ENCODE data around the gene PPARG. TPM values are rescaled to one million over a fixed set of nuclear protein-coding genes. Genes with fewer than 3 reads are reported as not detected.

Gene PPARG
- total and polyA plus RNA-seq, 2 experiments from 2014 or later = 0.15 to 0.42 TPM

- TF ChIP-seq, protein P1, sequence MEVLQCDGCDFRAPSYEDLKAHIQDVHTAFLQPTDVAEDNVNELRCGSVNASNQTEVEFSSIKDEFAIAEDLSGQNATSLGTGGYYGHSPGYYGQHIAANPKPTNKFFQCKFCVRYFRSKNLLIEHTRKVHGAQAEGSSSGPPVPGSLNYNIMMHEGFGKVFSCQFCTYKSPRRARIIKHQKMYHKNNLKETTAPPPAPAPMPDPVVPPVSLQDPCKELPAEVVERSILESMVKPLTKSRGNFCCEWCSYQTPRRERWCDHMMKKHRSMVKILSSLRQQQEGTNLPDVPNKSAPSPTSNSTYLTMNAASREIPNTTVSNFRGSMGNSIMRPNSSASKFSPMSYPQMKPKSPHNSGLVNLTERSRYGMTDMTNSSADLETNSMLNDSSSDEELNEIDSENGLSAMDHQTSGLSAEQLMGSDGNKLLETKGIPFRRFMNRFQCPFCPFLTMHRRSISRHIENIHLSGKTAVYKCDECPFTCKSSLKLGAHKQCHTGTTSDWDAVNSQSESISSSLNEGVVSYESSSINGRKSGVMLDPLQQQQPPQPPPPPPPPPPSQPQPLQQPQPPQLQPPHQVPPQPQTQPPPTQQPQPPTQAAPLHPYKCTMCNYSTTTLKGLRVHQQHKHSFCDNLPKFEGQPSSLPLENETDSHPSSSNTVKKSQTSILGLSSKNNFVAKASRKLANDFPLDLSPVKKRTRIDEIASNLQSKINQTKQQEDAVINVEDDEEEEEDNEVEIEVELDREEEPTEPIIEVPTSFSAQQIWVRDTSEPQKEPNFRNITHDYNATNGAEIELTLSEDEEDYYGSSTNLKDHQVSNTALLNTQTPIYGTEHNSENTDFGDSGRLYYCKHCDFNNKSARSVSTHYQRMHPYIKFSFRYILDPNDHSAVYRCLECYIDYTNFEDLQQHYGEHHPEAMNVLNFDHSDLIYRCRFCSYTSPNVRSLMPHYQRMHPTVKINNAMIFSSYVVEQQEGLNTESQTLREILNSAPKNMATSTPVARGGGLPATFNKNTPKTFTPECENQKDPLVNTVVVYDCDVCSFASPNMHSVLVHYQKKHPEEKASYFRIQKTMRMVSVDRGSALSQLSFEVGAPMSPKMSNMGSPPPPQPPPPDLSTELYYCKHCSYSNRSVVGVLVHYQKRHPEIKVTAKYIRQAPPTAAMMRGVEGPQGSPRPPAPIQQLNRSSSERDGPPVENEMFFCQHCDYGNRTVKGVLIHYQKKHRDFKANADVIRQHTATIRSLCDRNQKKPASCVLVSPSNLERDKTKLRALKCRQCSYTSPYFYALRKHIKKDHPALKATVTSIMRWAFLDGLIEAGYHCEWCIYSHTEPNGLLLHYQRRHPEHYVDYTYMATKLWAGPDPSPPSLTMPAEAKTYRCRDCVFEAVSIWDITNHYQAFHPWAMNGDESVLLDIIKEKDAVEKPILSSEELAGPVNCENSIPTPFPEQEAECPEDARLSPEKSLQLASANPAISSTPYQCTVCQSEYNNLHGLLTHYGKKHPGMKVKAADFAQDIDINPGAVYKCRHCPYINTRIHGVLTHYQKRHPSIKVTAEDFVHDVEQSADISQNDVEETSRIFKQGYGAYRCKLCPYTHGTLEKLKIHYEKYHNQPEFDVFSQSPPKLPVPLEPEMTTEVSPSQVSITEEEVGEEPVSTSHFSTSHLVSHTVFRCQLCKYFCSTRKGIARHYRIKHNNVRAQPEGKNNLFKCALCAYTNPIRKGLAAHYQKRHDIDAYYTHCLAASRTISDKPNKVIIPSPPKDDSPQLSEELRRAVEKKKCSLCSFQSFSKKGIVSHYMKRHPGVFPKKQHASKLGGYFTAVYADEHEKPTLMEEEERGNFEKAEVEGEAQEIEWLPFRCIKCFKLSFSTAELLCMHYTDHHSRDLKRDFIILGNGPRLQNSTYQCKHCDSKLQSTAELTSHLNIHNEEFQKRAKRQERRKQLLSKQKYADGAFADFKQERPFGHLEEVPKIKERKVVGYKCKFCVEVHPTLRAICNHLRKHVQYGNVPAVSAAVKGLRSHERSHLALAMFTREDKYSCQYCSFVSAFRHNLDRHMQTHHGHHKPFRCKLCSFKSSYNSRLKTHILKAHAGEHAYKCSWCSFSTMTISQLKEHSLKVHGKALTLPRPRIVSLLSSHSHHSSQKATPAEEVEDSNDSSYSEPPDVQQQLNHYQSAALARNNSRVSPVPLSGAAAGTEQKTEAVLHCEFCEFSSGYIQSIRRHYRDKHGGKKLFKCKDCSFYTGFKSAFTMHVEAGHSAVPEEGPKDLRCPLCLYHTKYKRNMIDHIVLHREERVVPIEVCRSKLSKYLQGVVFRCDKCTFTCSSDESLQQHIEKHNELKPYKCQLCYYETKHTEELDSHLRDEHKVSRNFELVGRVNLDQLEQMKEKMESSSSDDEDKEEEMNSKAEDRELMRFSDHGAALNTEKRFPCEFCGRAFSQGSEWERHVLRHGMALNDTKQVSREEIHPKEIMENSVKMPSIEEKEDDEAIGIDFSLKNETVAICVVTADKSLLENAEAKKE (CRISPR knock-in tag; IDR thresholded peaks at IDR 0.05) = no peak
- TF ChIP-seq POLR2AphosphoS5 (IDR thresholded peaks at IDR 0.05; ENCODE audit: low read depth) (no peak), ZNF331 (CRISPR knock-in tag; IDR thresholded peaks at IDR 0.05; ENCODE audit: low read depth) (no peak), EZH2 (IDR thresholded peaks at IDR 0.05; ENCODE audit: low read depth, unreplicated experiment) (no peak)
- TF ChIP-seq, protein P2, sequence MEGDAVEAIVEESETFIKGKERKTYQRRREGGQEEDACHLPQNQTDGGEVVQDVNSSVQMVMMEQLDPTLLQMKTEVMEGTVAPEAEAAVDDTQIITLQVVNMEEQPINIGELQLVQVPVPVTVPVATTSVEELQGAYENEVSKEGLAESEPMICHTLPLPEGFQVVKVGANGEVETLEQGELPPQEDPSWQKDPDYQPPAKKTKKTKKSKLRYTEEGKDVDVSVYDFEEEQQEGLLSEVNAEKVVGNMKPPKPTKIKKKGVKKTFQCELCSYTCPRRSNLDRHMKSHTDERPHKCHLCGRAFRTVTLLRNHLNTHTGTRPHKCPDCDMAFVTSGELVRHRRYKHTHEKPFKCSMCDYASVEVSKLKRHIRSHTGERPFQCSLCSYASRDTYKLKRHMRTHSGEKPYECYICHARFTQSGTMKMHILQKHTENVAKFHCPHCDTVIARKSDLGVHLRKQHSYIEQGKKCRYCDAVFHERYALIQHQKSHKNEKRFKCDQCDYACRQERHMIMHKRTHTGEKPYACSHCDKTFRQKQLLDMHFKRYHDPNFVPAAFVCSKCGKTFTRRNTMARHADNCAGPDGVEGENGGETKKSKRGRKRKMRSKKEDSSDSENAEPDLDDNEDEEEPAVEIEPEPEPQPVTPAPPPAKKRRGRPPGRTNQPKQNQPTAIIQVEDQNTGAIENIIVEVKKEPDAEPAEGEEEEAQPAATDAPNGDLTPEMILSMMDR (conservative IDR thresholded peaks at IDR 0.05; ENCODE audit: low read depth in 2 of 2) = no peak
These were observed 18.3 kb downstream of the PPARG start (continued) for GRCh38 chr3:12307136-12307535.

DNA sequence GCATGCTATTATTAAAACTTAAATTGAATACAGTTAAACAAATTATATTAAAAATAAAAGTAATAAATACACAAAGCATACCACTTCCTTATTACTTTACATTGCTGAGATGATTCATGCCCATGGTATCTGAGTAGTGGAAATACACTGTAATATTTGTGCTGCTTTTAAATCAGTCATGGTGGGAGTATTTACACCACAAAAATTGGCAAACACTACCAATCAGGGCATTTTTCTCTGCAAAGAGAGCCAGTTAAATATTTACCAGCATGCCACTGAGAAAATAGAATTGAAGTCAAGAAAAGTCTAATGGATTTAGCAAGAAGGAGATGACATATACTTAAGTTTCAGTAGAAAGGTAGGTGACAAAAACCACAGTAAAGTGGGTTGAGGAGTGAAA is 19.6 kb downstream of the PPARG start:
- no peaks in the 10 kb centered on the region for H3K27me3 Mint-ChIP-seq (ENCODE audit: insufficient read depth, low read depth, poor library complexity)
- Histone ChIP-seq H3K4me1 (ENCODE audit: insufficient read depth) (no peaks in the 10 kb centered on the region), H3F3A (replicated peaks; ENCODE audit: low read depth) (no peaks in the 10 kb centered on the region), H3K4me2 (no peak overlapping the region), H4K20me1 (replicated peaks; ENCODE audit: insufficient read depth) (no peaks in the 10 kb centered on the region), H3K79me2 (replicated peaks; ENCODE audit: insufficient read depth) (no peaks in the 10 kb centered on the region), H2AFZ (no peak overlapping the region), H3K4me3 (no peak overlapping the region), H3K9me2 (ENCODE audit: insufficient read depth) (no peaks in the 10 kb centered on the region), H3K36me3 (ENCODE audit: insufficient read depth) (no peaks in the 10 kb centered on the region), H3K27me3 (ENCODE audit: insufficient read depth) (no peaks in the 10 kb centered on the region), H3K27ac (ENCODE audit: low read depth) (no peak overlapping the region)
- ATAC-seq (no peak), DNase-seq (ENCODE audit: low spot score) (no peak)
- no peaks in the 10 kb centered on the region for H3K9me3 Mint-ChIP-seq
- no peaks in the 10 kb centered on the region for H3K4me1 Mint-ChIP-seq
- no peak overlapping the region for H3K4me3 Mint-ChIP-seq
- no peaks in the 10 kb centered on the region for H3K36me3 Mint-ChIP-seq (ENCODE audit: low read depth)
- H3K27ac Mint-ChIP-seq = no peak overlapping the region
- TF ChIP-seq, protein P3, sequence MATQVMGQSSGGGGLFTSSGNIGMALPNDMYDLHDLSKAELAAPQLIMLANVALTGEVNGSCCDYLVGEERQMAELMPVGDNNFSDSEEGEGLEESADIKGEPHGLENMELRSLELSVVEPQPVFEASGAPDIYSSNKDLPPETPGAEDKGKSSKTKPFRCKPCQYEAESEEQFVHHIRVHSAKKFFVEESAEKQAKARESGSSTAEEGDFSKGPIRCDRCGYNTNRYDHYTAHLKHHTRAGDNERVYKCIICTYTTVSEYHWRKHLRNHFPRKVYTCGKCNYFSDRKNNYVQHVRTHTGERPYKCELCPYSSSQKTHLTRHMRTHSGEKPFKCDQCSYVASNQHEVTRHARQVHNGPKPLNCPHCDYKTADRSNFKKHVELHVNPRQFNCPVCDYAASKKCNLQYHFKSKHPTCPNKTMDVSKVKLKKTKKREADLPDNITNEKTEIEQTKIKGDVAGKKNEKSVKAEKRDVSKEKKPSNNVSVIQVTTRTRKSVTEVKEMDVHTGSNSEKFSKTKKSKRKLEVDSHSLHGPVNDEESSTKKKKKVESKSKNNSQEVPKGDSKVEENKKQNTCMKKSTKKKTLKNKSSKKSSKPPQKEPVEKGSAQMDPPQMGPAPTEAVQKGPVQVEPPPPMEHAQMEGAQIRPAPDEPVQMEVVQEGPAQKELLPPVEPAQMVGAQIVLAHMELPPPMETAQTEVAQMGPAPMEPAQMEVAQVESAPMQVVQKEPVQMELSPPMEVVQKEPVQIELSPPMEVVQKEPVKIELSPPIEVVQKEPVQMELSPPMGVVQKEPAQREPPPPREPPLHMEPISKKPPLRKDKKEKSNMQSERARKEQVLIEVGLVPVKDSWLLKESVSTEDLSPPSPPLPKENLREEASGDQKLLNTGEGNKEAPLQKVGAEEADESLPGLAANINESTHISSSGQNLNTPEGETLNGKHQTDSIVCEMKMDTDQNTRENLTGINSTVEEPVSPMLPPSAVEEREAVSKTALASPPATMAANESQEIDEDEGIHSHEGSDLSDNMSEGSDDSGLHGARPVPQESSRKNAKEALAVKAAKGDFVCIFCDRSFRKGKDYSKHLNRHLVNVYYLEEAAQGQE (IDR thresholded peaks at IDR 0.05; ENCODE audit: unreplicated experiment) = no peak
- TF ChIP-seq ZNF114 (CRISPR knock-in tag; IDR thresholded peaks at IDR 0.05) = no peak
- no peak for TF ChIP-seq EZH2phosphoT487 (IDR thresholded peaks at IDR 0.05; ENCODE audit: unreplicated experiment)
- no peak for TF ChIP-seq STAT1 (IDR thresholded peaks at IDR 0.05; ENCODE audit: unreplicated experiment)
- no peak for TF ChIP-seq POLR2AphosphoS5 (IDR thresholded peaks at IDR 0.05; ENCODE audit: low read depth)
